GM12801 (cell line): Measurements from ENCODE around the gene CDH13.

ENCODE experiments used
- CTCF ChIP-seq: IDR thresholded peaks from one replicate; pipeline ENCODE4 v1.5.1; 2011; ENCODE audit warnings: control low read depth; ENCODE audit not compliant: insufficient read length; ENCODE audit errors: extremely low read depth

CDH13 gene

GRCh38 chr16:82605863-82606620 is 20.7 kb upstream of the CDH13 start:
- TF ChIP-seq CTCF: no peak

GRCh38 chr16:82609140-82609539 is 17.6 kb upstream of the CDH13 start:
- no peak for TF ChIP-seq CTCF

- no peak for TF ChIP-seq CTCF
Measured at GRCh38 chr16:82612263-82612662, 14.5 kb upstream of the CDH13 start.

GRCh38 chr16:82616356-82616755 is 10.4 kb upstream of the CDH13 start:
- no peak for TF ChIP-seq CTCF

GRCh38 chr16:82621781-82622180 is 5.0 kb upstream of the CDH13 start:
- TF ChIP-seq CTCF: no peak

- TF ChIP-seq CTCF: no peak
Measured at GRCh38 chr16:82623241-82623640, 3.5 kb upstream of the CDH13 start.

- TF ChIP-seq CTCF: no peak
Measured at GRCh38 chr16:82625066-82625968, 1.5 kb upstream of the CDH13 start.
